HepG2 (cell line): Measurements from ENCODE around the gene DAD1. TPM values are rescaled to one million over a fixed set of nuclear protein-coding genes. Genes with fewer than 3 reads are reported as not detected.

ENCODE experiments used
- CBFB ChIP-seq: sonication (generic); formaldehyde crosslinking; IDR thresholded peaks from 2 replicates; pipeline ENCODE4 v1.4.0; 2020; ENCODE audit warnings: missing genetic modification reagents
- CENPX ChIP-seq: sonication (generic); formaldehyde crosslinking; IDR thresholded peaks from 2 replicates; pipeline ENCODE4 v1.9.0; 2021; ENCODE audit warnings: mild to moderate bottlenecking, missing genetic modification reagents, moderate library complexity
- FLYWCH1 ChIP-seq: sonication (generic); formaldehyde crosslinking; IDR thresholded peaks from 2 replicates; pipeline ENCODE4 v1.8.1; 2023; ENCODE audit warnings: mild to moderate bottlenecking, missing genetic modification reagents
- HDAC2 ChIP-seq: sonication (generic); formaldehyde crosslinking; IDR thresholded peaks from 2 replicates; pipeline ENCODE4 v1.4.0; 2020; ENCODE audit warnings: missing genetic modification reagents
- NRL ChIP-seq: sonication (generic); formaldehyde crosslinking; IDR thresholded peaks from 2 replicates; pipeline ENCODE4 v1.5.0; 2020; ENCODE audit warnings: missing genetic modification reagents, mild to moderate bottlenecking, moderate library complexity, borderline replicate concordance
- PATZ1 ChIP-seq: sonication (generic); formaldehyde crosslinking; IDR thresholded peaks from 2 replicates; pipeline ENCODE4 v1.4.0; 2020; ENCODE audit warnings: missing genetic modification reagents
- RBM22 ChIP-seq: fragments of 200-400 bp; formaldehyde crosslinking; optimal IDR thresholded peaks from 2 replicates; pipeline ENCODE3; 2017; ENCODE audit warnings: mild to moderate bottlenecking, low read length, moderate library complexity
- RERE ChIP-seq: IDR thresholded peaks from 2 replicates; pipeline ENCODE4 v1.6.1; 2016; ENCODE audit warnings: low read depth, missing genetic modification reagents, missing compliant biosample characterization
- SCMH1 ChIP-seq: sonication (generic); formaldehyde crosslinking; IDR thresholded peaks from 2 replicates; pipeline ENCODE4 v1.9.0; 2021; ENCODE audit warnings: missing genetic modification reagents, mild to moderate bottlenecking, borderline replicate concordance
- TARDBP ChIP-seq: sonication (generic); formaldehyde crosslinking; IDR thresholded peaks from 2 replicates; pipeline ENCODE4 v1.8.0; 2022; ENCODE audit warnings: mild to moderate bottlenecking, missing genetic modification reagents
- TEAD3 ChIP-seq: optimal IDR thresholded peaks from 2 replicates; pipeline ENCODE3; 2016; ENCODE audit warnings: borderline replicate concordance
- ZBTB33 ChIP-seq: sonication (generic); formaldehyde crosslinking; IDR thresholded peaks from 2 replicates; pipeline ENCODE4 v1.4.0; 2020; ENCODE audit warnings: missing genetic modification reagents
- ZBTB8A ChIP-seq: sonication (generic); formaldehyde crosslinking; IDR thresholded peaks from 2 replicates; pipeline ENCODE4 v1.4.0; 2020; ENCODE audit warnings: mild to moderate bottlenecking, low read depth, missing genetic modification reagents, borderline replicate concordance
- ZNF20 ChIP-seq: sonication (generic); formaldehyde crosslinking; IDR thresholded peaks from 2 replicates; pipeline ENCODE4 v1.4.0; 2020; ENCODE audit warnings: mild to moderate bottlenecking, moderate library complexity, missing genetic modification reagents
- ZNF224 ChIP-seq: sonication (generic); formaldehyde crosslinking; IDR thresholded peaks from 2 replicates; pipeline ENCODE4 v1.5.0; 2020; ENCODE audit warnings: mild to moderate bottlenecking, missing genetic modification reagents
- ZNF260 ChIP-seq: sonication (generic); formaldehyde crosslinking; IDR thresholded peaks from 2 replicates; pipeline ENCODE4 v1.4.0; 2020; ENCODE audit warnings: missing genetic modification reagents, low read depth, mild to moderate bottlenecking, borderline replicate concordance
- ZNF34 ChIP-seq: sonication (generic); formaldehyde crosslinking; IDR thresholded peaks from 2 replicates; pipeline ENCODE4 v1.4.0; 2020; ENCODE audit warnings: mild to moderate bottlenecking, missing genetic modification reagents, borderline replicate concordance
- polyA plus RNA-seq, 8 experiments: library from polyadenylated mRNA; depleted of rRNA in 3 of 8; stranded (reverse) in 7 of 8; unstranded in 1 of 8; fragments of >200 nt; fragmentation: Illumina TruSeq in 4 of 8; extraction: Trizol in 4 of 8; gene quantifications; 2 replicates each; pipeline versions ENCODE4 v1.2.1 to v1.2.3, GENCODE V29; 2011 to 2016; ENCODE audit warnings: low read depth in 4 of 8, missing spikeins in 1 of 8, mixed read lengths in 1 of 8; ENCODE audit not compliant: insufficient read depth in 1 of 8
- total RNA-seq, 5 experiments: library from RNA; depleted of rRNA; stranded (reverse); fragments of >200 nt; fragmentation: Illumina TruSeq; extraction: Trizol; gene quantifications; 2 replicates each; pipeline ENCODE4 v1.2.3, GENCODE V29; 2016; ENCODE audit warnings: low read depth in 1 of 5

DAD1 gene
- total and polyA plus RNA-seq, 2 of the 13 experiments (the other 11 are each of a cell fraction or from before 2014, with no cell fraction given), result 558 to 626 TPM

- TF ChIP-seq PATZ1 (CRISPR knock-in tag) (0 out of 2 replicates have a peak, but pooled peaks have one; percentile 24), TEAD3 (CRISPR knock-in tag) (peak; percentile 100), FLYWCH1 (no peak), TARDBP (CRISPR knock-in tag) (no peak), ZNF20 (CRISPR knock-in tag) (peak; percentile 85; the same call in 1 of the 2 replicates), SCMH1 (no peak), CBFB (CRISPR knock-in tag) (no peak), CENPX (CRISPR knock-in tag) (no peak), ZBTB33 (CRISPR knock-in tag) (no peak), ZBTB8A (CRISPR knock-in tag) (no peak), RBM22 (no peak), ZNF224 (CRISPR knock-in tag) (no peak), NRL (no peak), RERE (CRISPR knock-in tag) (no peak), ZNF260 (CRISPR knock-in tag) (no peak), ZNF34 (CRISPR knock-in tag) (no peak), HDAC2 (CRISPR knock-in tag) (0 out of 2 replicates have a peak, but pooled peaks have one; percentile 28)
These were observed 18.7 kb downstream of the DAD1 start (continued) for GRCh38 chr14:22570132-22570949.
